Brain microvascular endothelial cell (primary cell): Measurements from ENCODE around the gene MYL10.

Experiments used
- DNase-seq: peaks from one replicate; pipeline ENCODE4 v3.0.0-alpha.2; 2020
- H3K27ac ChIP-seq: fragments of 250-450 bp; sonication (Bioruptor Pico); 2 replicates; pipeline ENCODE4 v1.5.1; 2020; ENCODE audit warnings: mild to moderate bottlenecking, moderate library complexity
- H3K27me3 ChIP-seq: fragments of 250-450 bp; sonication (Bioruptor Pico); replicated peaks from 2 replicates; pipeline ENCODE4 v1.5.1; 2020; ENCODE audit warnings: mild to moderate bottlenecking
- H3K36me3 ChIP-seq: fragments of 250-450 bp; sonication (Bioruptor Pico); replicated peaks from 2 replicates; pipeline ENCODE4 v1.5.1; 2020; ENCODE audit warnings: mild to moderate bottlenecking
- H3K4me3 ChIP-seq: 2 replicates; pipeline ENCODE4 v1.5.1; 2011; ENCODE audit warnings: low read depth, mild to moderate bottlenecking, control low read depth, low read length, moderate library complexity
- in situ Hi-C: cut with HindIII; loops from 2 replicates; pipeline ENCODE4 v1.10.0; 2017; ENCODE audit warnings: low sequenced_read_pairs, low pct_ligation_motif_present
- TF ChIP-seq, protein P1 (sequence below): IDR thresholded peaks from 2 replicates; pipeline ENCODE4 v1.5.1; 2011; ENCODE audit warnings: low read depth, mild to moderate bottlenecking, moderate library complexity, low read length, control low read depth, inconsistent platforms; ENCODE audit errors: missing control alignments

The MYL10 gene

GRCh38 chr7:101629171-101629570, at the start of gene MYL10:
MYL10 (minus strand) TSS chr7:101629296; CDS start chr7:101629118, 178 bp downstream.
- no peaks in the 10 kb centered on the region for H3K36me3 ChIP-seq
- TF ChIP-seq, protein P1, sequence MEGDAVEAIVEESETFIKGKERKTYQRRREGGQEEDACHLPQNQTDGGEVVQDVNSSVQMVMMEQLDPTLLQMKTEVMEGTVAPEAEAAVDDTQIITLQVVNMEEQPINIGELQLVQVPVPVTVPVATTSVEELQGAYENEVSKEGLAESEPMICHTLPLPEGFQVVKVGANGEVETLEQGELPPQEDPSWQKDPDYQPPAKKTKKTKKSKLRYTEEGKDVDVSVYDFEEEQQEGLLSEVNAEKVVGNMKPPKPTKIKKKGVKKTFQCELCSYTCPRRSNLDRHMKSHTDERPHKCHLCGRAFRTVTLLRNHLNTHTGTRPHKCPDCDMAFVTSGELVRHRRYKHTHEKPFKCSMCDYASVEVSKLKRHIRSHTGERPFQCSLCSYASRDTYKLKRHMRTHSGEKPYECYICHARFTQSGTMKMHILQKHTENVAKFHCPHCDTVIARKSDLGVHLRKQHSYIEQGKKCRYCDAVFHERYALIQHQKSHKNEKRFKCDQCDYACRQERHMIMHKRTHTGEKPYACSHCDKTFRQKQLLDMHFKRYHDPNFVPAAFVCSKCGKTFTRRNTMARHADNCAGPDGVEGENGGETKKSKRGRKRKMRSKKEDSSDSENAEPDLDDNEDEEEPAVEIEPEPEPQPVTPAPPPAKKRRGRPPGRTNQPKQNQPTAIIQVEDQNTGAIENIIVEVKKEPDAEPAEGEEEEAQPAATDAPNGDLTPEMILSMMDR, result no peak
- in situ Hi-C loops, result no loop called here
- peaks cover 2% of the 10 kb centered on the region for H3K27me3 ChIP-seq
- no peak within 1 kb of the TSS for H3K27ac ChIP-seq
- no peak for DNase-seq
- H3K4me3 ChIP-seq, result no peak within 1 kb of the TSS

- no peak overlapping the region for H3K4me3 ChIP-seq
- no peak overlapping the region for H3K27ac ChIP-seq
- no peaks in the 10 kb centered on the region for H3K36me3 ChIP-seq
- TF ChIP-seq, protein P1, result no peak
- H3K27me3 ChIP-seq, result no peaks in the 10 kb centered on the region
- DNase-seq, result peak; percentile 79
- in situ Hi-C loops, result no loop called here
Measured at GRCh38 chr7:101678658-101679057, 49.6 kb upstream of the MYL10 start.

DNA sequence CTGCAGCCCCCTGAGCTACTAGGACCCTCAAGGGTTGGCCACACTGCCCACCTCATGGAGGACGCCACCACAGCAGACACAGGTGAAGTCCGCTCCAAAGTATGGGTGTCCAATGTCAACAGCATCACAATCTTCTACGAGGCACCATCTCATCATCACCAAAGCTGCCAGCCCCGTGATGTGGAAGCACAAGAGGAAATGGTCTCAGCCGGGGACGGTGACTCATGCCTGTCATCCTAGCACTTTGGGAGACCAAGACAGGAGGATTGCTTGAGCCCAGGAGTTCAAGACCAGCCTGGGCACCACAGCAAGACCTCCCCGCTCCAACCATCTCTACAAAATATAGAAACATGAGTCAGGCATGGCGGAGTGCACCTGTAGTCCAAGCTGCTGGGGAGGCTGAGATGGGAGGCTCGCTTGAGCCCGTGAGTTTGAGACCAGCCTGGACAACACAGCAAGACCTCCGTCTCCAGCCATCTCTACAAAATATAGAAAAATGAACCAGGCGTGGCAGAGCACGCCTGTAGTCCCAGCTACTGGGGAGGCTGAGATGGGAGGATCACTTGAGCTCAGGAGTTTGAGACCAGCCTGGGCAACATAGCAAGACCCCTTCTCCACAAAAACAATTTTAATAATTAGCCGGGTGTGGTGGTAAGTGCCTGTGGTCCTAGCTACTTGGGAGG, 48.8 kb upstream of the MYL10 start:
- Histone ChIP-seq H3K27ac (no peak overlapping the region), H3K27me3 (no peaks in the 10 kb centered on the region), H3K36me3 (no peaks in the 10 kb centered on the region), H3K4me3 (no peak overlapping the region)
- TF ChIP-seq, protein P1, result no peak
- DNase-seq, result peak; percentile 42
- in situ Hi-C loops, result no loop called here

DNA sequence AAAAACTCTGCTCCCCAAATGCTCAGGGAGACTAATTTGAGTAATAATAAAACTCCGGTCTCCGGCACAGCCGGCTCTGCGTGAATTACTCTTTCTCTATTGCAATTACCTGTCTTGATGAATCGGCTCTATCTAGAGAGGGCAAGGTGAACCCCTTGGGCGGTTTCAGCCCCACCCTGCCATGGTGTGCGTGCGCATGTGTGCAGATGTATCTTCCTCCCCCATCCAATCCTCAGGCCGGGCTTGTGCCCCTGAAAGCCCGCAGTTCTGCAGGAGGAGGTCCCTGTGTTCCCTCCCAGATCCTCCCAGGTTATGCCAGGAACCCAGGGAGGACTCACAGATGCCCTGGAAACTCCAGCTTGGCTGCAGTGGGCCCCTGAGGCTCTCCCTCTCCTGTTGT, 48.3 kb upstream of the MYL10 start:
- H3K27me3 ChIP-seq, result no peaks in the 10 kb centered on the region
- in situ Hi-C loops, result no loop called here
- no peak for DNase-seq
- TF ChIP-seq, protein P1, result no peak
- no peak overlapping the region for H3K4me3 ChIP-seq
- no peak overlapping the region for H3K27ac ChIP-seq
- H3K36me3 ChIP-seq, result no peaks in the 10 kb centered on the region

DNA sequence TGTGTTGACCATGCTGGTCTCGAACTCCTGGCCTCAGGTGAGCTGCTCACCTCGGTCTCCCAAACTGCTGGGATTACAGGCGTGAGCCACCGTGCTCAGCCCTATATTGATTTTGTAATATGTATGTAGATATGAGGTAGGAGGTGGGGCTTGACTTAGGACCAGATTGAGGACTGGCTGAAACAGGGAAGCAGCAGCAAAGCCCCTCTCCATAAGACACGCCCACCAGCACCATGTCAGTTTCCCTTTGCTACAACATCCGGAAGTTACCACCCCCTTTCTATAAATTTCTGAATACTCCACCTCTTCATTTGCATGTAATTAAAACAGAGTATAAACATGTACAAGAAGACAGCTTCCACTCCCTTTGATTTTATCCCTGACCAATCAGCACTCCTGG, 47.9 kb upstream of the MYL10 start:
- no peak overlapping the region for H3K27ac ChIP-seq
- no peaks in the 10 kb centered on the region for H3K27me3 ChIP-seq
- no peak for DNase-seq
- TF ChIP-seq, protein P1, result no peak
- no peak overlapping the region for H3K4me3 ChIP-seq
- H3K36me3 ChIP-seq, result no peaks in the 10 kb centered on the region
- in situ Hi-C loops, result no loop called here

- no peaks in the 10 kb centered on the region for H3K27me3 ChIP-seq
- no peak overlapping the region for H3K4me3 ChIP-seq
- TF ChIP-seq, protein P1, result no peak
- H3K27ac ChIP-seq, result no peak overlapping the region
- no peak for DNase-seq
- no peaks in the 10 kb centered on the region for H3K36me3 ChIP-seq
- in situ Hi-C loops, result no loop called here
Measured at GRCh38 chr7:101676062-101676598, 47.0 kb upstream of the MYL10 start.
